Breast epithelium (tissue), 3 donors: ENCODE measurements around the gene PADI2.

Experiments
- CTCF ChIP-seq, 3 donors: fragments of 450-650 bp; IDR thresholded peaks; one replicate each; pipeline ENCODE4 v1.5.1; 2016 to 2017; ENCODE audit warnings: antibody characterized with exemption in 3 of 3, mild to moderate bottlenecking in 3 of 3, moderate library complexity in 3 of 3
- POLR2AphosphoS5 ChIP-seq, 3 donors: sonication (generic); formaldehyde crosslinking; IDR thresholded peaks; one replicate each; pipeline ENCODE4 v1.6.1; 2017; ENCODE audit warnings: antibody characterized with exemption in 3 of 3

GRCh38 chr1:17027900-17028299, 91.4 kb downstream of the PADI2 start:
- TF ChIP-seq CTCF (IDR thresholded peaks at IDR 0.05) (no peak), POLR2AphosphoS5 (IDR thresholded peaks at IDR 0.05) (no peak)
